Choroid plexus epithelial cell (primary cell): ENCODE results near the gene MRPL24.

Source experiments
- DNase-seq: peaks from one replicate; pipeline ENCODE4 v3.0.0-alpha.2; 2010; ENCODE audit warnings: low read depth
- H3K4me3 ChIP-seq: 2 replicates; pipeline ENCODE4 v1.5.1; 2011; ENCODE audit warnings: low read depth, mild to moderate bottlenecking, control low read depth, low read length, moderate library complexity
- TF ChIP-seq, protein P1 (sequence below): conservative IDR thresholded peaks from 2 replicates; pipeline ENCODE4 v1.5.1; 2011; ENCODE audit warnings: low read depth, mild to moderate bottlenecking, control low read depth, inconsistent platforms, low read length, moderate library complexity

The MRPL24 gene

DNA sequence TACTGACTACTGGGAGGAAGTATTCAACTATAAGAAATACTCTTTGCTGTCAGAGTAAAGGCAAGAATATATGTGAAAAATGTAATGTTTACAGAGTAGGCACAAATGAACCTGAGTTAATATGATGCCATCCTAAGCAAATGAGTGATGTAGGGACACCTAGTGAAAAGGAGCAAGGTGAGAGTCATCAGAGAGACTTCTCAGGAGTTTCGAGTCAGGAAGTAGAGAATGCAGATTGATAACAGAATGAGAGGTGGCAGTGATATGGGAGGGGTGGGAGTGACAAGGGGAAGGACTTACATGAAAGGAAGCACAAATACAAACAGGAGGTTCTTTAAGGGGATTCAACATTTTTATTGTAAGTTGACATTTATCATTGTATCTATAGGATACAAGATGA is 36.7 kb upstream of the MRPL24 start:
- no peak overlapping the region for H3K4me3 ChIP-seq
- TF ChIP-seq, protein P1, sequence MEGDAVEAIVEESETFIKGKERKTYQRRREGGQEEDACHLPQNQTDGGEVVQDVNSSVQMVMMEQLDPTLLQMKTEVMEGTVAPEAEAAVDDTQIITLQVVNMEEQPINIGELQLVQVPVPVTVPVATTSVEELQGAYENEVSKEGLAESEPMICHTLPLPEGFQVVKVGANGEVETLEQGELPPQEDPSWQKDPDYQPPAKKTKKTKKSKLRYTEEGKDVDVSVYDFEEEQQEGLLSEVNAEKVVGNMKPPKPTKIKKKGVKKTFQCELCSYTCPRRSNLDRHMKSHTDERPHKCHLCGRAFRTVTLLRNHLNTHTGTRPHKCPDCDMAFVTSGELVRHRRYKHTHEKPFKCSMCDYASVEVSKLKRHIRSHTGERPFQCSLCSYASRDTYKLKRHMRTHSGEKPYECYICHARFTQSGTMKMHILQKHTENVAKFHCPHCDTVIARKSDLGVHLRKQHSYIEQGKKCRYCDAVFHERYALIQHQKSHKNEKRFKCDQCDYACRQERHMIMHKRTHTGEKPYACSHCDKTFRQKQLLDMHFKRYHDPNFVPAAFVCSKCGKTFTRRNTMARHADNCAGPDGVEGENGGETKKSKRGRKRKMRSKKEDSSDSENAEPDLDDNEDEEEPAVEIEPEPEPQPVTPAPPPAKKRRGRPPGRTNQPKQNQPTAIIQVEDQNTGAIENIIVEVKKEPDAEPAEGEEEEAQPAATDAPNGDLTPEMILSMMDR, result no peak
- no peak for DNase-seq

DNA sequence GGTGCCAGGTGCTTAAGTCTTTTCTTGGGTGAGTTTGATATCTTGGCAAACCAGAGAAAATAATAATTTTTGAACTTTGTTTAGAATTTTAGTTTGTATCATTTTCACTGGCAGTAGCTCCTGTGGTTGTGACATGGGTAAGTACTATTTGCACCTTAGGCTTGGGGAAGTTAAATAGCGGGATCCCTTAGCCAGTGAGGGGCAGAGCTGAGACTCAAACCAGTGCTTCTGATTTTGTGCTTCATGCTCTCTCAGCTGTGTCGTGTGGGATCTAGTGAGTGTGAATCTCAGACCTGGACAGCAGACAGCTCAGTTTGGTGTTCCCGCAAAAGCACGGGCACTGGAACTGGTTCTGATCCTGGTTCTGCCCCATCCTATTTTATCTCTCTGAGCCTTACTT is 36.1 kb upstream of the MRPL24 start:
- no peak for DNase-seq
- TF ChIP-seq, protein P1, result no peak

DNA sequence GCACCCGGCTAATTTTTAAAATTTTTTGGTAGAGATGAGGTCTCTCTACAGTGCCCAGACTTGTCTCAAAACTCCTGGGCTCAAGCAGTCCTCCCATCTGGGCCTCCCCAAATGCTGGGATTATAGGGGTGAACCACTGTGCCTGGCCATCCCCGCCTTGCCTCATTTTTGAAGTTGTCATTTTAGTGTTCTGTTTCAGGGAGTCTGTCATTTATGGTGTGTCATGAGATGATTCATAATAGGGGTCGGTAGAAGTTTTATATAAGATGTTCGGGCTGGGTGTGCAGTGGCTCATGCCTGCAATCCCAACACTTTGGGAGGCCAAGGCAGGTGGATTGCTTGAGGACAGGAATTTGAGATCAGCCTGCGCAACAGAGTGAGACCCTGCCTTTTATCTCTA is 34.9 kb upstream of the MRPL24 start:
- TF ChIP-seq, protein P1, result no peak
- DNase-seq, result no peak
- H3K4me3 ChIP-seq, result no peak overlapping the region

More for the DNA sequence above, 36.1 kb upstream of the MRPL24 start:
- no peak overlapping the region for H3K4me3 ChIP-seq

DNA sequence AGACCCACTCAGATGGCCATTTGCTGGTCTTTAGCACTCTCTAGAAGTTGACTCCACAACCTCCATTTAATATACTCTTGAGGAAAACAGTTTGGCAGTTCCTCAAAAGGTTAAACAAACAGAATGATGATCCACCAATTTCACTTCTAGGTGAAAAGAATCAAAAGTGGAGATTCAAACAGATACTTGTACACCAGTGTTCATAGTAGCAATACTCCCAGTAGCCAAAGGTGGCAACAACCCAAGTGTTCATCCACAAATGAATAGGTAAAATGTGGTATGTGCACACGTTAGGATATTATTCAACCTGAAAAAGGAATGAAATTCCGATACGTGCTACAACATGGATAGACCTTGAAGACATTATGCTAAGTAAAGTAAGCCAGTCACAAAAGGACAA is 32.7 kb upstream of the MRPL24 start:
- TF ChIP-seq, protein P1, result peak; percentile 21
- H3K4me3 ChIP-seq, result no peak overlapping the region
- DNase-seq, result no peak

DNA sequence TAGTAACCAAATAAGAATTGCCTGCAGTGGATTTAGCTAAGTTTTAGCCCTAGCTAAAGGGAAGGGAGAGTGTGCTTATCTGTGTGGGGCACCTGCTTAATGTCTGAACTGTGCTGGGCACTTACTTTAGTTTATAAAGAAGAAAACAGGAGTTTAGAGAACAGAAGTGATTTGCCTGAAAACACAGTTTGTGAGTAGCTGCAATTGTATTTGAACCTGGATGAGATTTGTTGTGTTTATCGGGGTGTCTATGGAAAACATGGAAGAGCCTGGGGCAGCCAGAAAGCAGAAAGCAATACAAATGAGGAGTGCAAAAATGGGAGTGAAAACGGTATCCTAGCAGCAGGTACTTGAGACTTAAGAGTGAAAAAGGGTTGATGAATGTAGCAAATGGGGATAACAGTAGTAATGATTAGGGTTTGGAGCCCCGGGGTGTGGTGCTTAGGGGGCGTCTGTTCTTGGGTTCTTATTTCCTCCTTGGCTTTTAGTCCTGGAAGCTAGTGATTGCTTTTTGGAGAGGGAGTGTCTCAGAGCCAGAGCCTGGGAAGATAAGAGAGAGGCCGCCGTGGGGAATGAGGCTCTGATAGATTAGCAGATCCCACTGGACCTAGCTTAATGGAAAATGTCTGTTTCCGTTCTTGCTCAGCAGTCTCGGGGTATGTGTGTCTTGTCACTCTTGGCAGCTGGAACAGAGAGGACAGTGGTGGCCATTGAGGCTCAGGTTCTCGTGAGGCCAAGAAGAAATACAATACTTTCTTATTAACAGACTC is 32.0 kb upstream of the MRPL24 start:
- H3K4me3 ChIP-seq, result no peak overlapping the region
- TF ChIP-seq, protein P1, result no peak
- DNase-seq, result no peak

DNA sequence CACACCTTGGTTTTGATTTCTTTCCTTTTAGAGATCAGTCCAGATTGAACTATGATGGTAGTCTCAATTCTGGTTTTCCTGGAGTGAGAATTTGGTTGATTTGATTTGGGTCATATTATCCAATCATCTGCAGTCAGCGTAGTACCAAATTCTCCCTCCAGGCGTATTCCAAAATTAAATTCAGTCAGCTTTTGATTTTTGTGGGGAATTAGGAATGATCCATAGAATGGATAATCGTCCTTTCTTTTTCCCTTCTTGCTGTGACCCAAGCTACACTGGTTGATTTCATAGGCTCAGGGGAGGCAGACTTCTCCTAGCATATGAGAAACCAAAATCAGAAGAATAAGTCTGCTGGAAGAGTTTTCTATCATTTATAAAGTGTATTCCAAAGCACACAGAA is 31.3 kb upstream of the MRPL24 start:
- DNase-seq, result no peak
- TF ChIP-seq, protein P1, result no peak
- no peak overlapping the region for H3K4me3 ChIP-seq
